RKO (cell line): Measurements from ENCODE around the gene TNFSF13.

Experiments
- DNase-seq: peaks from one replicate; pipeline ENCODE4 v3.0.0-alpha.2; 2016; ENCODE audit warnings: low spot score

Gene TNFSF13

DNA sequence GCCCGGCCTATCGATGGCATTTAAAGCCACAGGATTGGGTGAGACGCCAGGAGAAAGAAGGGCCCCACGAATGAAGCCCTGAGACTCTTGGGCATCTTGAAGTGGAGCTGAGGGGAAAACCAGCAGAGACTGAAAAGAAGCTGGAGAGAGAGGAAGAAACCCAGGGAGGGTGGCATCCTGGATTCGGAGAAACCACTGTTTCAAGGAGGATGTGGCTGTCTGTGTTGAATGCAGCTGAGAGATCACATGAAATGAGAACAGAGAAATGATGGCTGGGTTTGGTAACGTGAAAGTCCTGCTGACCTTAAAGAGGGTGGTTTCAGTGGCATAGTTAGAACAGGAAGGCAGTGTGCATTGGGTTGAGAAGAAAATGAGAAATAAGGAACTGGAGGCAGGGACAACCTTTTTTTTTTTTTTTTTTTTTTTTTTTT is 5.9 kb upstream of the TNFSF13 start:
- no peak for DNase-seq

DNA sequence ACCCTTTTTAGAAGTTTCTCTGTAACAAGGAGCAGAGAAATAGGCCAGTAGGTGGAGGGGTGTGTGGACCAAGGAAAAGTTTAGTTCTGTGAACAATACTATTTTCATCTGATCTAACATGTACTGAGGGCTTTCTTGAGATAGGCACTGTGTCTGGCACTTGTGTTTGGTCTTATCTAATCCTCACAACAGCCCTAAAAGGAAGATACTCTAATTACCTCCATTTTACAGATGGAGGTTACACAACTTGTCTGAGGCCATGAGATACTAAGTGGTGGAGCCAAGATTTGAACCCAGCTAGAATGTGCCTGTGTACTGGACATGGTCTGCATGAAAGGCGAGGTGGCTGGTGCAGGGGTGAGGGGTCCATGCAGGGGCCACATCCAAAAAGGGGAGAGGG is 5.2 kb upstream of the TNFSF13 start:
- DNase-seq: no peak

DNA sequence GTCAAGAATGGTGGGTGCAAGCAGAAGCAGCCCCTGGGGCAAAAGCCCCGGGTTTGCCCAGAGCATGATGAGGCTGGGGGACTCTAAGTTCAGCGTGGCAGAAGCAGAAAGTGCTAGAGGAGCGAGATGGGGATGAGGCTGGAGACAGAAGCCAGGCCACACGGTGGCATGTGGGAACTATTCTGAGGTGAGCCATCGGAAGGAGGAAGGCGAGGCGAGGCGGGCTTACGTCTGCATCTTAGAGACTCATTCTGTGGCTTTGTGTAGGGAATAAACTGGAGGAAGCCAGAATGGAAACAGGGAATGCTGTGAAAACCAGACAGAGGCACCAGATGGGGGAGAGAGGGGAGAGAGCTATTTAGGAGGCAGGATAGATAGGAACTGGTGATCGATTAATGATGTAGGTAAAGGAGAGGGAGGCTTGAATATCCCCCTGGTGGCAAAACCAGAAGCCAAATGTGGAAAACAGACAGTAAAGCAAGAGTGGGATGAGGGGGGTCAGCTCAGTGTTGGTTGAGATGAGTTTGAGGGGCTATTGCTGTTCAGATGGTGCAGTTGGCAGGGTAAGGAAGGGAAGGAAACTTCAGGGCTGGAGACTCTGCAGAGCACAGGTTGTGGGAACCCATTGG is 3.1 kb upstream of the TNFSF13 start:
- no peak for DNase-seq

DNA sequence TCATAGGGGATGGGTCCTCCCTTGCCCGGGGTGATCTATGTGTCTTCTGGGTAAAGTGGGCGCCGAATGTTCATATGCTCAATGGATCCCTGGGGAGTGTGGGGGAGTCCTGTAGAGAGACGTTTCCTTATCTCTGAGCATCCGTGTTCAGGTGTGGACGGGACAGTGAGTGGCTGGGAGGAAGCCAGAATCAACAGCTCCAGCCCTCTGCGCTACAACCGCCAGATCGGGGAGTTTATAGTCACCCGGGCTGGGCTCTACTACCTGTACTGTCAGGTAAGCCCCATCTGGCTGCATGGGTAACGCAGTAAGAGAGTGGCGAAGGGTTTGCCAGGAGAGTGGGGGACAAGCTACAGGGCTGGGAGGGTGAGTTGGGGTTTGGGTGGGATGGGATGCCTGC is 1.9 kb upstream of the TNFSF13 start:
- DNase-seq: no peak

DNA sequence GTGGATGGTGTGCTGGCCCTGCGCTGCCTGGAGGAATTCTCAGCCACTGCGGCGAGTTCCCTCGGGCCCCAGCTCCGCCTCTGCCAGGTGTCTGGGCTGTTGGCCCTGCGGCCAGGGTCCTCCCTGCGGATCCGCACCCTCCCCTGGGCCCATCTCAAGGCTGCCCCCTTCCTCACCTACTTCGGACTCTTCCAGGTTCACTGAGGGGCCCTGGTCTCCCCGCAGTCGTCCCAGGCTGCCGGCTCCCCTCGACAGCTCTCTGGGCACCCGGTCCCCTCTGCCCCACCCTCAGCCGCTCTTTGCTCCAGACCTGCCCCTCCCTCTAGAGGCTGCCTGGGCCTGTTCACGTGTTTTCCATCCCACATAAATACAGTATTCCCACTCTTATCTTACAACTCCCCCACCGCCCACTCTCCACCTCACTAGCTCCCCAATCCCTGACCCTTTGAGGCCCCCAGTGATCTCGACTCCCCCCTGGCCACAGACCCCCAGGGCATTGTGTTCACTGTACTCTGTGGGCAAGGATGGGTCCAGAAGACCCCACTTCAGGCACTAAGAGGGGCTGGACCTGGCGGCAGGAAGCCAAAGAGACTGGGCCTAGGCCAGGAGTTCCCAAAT is 1.3 kb upstream of the TNFSF13 start:
- DNase-seq: no peak

DNA sequence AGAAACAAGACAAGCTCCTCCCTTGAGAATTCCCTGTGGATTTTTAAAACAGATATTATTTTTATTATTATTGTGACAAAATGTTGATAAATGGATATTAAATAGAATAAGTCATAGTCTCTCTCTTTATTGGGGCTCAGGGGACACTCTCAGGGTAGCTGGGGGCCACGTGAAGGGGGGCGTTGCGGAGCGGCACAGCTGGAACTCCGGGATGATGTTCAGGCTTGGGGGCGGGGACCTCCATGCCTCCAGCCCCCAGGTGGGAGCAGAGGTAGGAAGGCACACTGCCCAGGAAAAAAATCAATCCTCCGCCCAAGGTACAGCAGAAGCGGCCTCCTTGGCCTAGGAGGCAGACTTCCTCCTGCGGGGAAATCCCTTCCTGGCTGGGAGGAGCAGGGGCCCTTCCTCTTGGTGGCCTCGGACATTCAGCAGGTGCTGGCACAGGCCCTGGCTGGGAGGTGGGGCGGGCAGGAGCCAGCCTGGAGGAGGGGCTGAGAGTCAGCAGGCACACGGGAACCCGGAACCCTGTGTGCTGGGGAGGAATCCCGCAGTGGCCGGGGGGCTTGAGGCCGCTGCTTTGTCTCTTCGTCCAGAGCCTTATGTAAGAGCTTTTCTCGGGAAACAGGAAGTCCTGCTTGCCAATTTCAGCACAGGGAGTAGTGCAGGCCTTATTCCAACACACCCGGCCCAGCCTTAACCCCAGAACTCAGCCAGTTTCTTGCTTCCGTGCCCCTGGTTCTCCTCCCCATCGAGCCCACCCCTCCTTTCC is 591 bp upstream of the TNFSF13 start:
- DNase-seq: no peak

DNA sequence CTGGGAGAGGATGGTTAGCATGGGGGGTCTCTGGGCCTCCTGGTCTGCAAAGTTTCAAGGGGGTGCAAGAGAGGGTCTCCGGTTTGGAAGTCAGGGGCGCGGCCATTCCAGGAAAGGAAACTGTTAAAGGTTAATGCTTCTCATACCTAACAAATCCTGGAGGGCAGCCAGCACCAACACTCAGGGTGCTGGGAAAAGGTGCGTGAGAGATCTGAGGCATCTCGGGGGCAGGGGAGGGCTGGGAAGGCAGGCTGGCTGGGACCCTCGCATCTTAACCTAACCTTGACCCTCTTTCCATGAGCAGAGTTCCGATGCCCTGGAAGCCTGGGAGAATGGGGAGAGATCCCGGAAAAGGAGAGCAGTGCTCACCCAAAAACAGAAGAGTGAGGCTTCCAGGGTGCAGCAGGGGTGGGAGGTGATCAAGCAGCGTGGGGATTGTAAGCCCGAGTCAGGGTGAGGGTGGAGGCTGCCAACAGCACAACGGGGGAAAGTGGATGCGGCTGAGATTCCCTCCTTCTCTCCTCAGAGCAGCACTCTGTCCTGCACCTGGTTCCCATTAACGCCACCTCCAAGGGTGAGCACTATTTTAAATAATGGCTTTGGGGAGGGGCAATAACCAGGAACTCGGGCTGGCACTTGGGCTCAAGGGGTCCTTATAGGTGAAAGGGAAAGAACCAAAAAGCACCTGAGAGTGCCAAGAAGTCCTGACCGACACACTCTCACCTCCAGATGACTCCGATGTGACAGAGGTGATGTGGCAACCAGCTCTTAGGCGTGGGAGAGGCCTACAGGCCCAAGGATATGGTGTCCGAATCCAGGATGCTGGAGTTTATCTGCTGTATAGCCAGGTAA is 996 bp downstream of the TNFSF13 start:
- DNase-seq: no peak

DNA sequence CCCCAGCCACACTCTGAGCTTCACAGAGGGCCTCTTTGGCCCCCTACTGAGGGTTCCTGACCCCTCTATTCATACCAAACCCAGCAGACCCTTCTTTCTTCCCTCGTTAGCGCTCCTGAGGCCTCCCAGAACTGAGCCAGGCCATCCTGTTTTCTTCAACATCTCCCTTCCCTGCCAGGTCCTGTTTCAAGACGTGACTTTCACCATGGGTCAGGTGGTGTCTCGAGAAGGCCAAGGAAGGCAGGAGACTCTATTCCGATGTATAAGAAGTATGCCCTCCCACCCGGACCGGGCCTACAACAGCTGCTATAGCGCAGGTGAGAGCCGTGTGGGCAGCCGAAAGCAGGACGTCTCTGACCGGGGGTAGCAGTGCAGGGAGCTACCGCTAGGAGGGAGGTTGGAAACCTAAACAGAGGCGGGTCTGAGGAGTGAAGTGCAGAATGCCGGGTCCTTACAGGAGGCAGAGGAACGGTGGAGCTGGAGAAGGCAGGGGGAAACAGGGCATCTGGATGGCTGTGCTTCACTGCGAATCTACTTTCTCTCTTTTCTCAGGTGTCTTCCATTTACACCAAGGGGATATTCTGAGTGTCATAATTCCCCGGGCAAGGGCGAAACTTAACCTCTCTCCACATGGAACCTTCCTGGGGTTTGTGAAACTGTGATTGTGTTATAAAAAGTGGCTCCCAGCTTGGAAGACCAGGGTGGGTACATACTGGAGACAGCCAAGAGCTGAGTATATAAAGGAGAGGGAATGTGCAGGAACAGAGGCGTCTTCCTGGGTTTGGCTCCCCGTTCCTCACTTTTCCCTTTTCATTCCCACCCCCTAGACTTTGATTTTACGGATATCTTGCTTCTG is 1.9 kb downstream of the TNFSF13 start:
- peak; percentile 68 for DNase-seq

DNA sequence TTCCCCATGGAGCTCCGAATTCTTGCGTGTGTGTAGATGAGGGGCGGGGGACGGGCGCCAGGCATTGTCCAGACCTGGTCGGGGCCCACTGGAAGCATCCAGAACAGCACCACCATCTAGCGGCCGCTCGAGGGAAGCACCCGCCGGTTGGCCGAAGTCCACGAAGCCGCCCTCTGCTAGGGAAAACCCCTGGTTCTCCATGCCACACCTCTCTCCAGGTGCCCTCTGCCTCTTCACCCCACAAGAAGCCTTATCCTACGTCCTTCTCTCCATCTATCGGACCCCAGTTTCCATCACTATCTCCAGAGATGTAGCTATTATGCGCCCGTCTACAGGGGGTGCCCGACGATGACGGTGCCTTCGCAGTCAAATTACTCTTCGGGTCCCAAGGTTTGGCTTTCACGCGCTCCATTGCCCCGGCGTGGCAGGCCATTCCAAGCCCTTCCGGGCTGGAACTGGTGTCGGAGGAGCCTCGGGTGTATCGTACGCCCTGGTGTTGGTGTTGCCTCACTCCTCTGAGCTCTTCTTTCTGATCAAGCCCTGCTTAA is 2.6 kb downstream of the TNFSF13 start:
- DNase-seq: peak; percentile 89

DNA sequence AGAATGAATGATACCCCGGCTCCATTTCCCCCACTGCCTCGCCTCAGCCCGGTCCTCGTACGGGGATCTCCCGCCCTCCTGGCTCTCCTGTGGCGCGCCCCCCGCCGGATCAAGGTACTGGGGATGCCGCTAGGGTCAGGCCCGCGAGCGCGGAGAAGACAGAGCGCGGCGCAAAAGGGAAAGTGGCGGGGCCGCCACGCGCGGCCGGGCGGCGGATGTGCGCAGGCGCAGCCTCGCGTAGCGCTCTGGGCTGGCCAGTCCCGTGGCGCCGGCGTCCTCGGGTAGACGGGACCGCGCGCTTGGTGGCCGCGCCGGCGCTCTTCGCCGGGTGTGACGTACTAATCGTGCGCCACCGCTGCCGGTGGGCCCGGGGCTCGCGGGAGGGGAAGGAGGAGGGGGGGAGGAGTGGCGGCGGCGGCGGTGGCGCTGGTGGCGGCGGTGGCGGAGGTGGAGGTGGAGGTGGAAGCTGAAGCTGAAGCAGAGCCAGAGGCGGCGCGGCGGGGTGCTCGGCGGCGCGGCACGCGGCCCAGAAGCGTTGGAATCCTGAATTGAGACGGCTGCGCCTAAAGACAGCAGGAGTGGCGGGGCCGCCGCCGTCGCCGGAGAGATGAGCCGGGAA is 3.1 kb downstream of the TNFSF13 start, which contains the start of gene SENP3:
Gene SENP3 (plus strand): TSS at position 331 of the 619 bp plus-strand sequence. CDS start 1,158 bp downstream, outside the sequence.
- peak; percentile 91 for DNase-seq

DNA sequence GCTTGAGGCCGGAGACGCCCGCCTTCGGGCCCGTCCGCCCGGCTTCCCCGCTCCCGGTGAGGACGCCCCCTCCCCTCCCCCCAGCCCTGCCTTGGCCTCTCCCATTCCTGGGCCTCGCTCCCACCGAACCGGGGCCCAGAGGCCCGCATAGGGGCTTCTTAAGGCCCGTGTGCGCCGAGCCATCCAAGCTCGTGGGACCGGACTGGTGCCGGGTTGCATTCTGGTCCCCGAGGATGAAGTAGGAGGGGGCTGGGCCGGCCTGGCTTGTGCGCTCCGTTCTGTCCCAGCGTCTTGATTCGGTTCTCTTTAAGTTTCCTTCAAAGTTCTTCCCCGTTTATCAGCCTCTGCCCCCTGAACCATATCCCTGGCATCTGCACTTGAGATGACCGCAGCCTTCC is 3.7 kb downstream of the TNFSF13 start:
- DNase-seq: peak; percentile 46

DNA sequence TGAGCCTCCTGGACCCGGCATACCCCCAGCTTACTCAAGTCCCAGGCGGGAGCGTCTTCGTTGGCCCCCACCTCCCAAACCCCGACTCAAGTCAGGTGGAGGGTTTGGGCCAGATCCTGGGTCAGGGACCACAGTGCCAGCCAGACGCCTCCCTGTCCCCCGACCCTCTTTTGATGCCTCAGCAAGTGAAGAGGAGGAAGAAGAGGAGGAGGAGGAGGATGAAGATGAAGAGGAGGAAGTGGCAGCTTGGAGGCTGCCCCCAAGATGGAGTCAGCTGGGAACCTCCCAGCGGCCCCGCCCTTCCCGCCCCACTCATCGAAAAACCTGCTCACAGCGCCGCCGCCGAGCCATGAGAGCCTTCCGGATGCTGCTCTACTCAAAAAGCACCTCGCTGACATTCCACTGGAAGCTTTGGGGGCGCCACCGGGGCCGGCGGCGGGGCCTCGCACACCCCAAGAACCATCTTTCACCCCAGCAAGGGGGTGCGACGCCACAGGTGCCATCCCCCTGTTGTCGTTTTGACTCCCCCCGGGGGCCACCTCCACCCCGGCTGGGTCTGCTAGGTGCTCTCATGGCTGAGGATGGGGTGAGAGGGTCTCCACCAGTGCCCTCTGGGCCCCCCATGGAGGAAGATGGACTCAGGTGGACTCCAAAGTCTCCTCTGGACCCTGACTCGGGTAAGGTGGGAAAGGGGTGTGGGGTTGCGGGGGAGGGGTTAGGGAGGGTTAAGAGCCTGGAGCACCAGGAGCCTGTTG is 4.7 kb downstream of the TNFSF13 start:
- DNase-seq: peak; percentile 69

DNA sequence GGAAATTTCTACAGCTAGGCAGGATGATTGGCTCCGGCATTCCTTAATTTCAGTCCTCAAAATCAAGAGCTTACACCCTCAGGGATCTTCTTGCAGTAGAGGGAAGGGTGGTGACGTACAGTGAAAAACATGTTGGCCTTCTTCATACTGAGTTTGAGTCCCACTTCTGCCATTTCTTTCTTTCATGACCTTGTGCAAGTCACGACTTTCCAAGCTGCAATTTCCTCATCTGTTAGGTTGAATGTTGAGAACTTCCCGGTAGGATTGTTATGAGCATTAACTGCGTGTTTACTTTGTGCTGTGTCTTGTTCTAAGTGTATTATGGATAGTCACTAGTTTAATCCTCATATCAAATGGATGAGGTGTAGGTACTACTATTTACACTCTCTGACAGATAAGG is 11.0 kb downstream of the TNFSF13 start:
- DNase-seq: no peak

DNA sequence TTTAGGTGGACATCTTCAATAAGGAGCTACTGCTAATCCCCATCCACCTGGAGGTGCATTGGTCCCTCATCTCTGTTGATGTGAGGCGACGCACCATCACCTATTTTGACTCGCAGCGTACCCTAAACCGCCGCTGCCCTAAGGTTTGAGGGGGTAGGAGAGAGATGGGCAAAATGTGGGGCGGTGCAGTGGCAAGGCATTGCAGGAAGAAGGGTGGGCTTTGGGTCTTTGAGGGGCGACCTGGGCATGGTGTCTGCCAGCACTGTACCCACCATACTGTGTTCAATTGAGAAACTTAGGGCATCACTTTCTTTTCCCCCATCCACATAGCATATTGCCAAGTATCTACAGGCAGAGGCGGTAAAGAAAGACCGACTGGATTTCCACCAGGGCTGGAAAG is 11.8 kb downstream of the TNFSF13 start:
- no peak for DNase-seq

DNA sequence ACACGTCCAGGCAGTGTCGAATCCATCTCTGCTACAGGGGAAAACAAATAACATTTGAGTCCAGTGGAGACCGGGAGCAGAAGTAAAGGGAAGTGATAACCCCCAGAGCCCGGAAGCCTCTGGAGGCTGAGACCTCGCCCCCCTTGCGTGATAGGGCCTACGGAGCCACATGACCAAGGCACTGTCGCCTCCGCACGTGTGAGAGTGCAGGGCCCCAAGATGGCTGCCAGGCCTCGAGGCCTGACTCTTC is 13.7 kb downstream of the TNFSF13 start:
- no peak for DNase-seq

DNA sequence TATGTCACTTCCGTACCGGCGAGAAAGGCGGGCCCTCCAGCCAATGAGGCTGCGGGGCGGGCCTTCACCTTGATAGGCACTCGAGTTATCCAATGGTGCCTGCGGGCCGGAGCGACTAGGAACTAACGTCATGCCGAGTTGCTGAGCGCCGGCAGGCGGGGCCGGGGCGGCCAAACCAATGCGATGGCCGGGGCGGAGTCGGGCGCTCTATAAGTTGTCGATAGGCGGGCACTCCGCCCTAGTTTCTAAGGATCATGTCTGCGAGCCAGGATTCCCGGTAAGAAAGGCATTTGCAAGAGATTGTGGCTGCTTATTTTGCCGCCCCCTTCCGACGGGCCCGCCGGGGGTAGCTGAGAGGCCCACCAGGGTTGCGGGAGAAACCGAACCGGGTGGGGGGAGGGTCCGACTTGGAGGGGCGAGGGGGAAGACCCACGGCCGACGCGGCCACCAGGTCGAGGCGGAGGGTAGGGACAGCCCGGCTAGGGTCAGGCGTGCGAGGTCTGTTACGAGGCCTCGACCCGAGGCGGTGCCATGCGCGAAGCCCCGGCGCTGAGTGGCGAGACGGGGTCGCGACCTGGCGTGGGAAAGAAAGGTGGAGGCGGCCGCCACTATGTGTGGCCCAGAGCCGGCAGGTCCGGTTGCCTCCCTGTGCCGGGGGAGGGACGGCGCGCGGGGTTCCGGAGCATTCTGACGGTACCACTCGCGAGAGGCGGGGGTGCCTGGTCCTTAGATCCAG is 14.2 kb downstream of the TNFSF13 start:
- peak; percentile 99 for DNase-seq

DNA sequence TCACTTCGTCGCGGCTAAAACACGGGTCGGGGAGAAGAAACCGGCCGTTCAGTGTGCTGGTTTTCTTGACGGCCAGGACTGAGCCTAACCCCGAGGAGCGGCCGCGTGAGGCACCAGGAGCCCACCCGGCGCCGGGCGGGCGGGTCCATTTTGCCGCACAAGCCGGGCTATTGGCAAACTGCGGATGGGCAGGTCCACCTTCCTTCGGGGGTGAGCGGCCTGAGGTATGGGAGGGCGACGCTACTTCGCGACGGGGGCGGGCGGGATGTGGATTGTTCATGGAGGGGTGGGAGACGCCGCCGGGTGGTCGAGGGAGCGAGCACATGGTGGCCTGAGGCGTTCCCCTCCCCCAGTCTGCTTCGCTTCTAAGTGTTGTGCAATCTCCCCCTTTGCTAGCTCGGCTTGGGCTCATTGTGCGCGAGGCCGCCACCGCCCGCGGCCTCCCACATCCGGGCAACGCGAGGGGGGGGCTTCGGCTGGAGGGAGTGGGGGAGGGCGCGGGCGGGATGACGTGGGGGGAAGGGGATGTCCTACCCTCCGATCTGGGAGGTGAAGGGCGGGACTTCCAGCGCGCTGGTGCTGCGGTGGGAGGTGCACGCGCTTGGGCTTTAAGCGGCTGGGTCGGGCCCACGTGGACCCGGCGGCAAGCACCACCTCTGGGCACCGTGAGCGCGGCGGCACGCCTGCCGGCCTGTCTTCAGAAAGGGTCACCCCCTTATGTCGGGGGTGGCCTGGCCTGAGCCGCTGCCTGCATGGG is 15.0 kb downstream of the TNFSF13 start:
- DNase-seq: peak; percentile 89

DNA sequence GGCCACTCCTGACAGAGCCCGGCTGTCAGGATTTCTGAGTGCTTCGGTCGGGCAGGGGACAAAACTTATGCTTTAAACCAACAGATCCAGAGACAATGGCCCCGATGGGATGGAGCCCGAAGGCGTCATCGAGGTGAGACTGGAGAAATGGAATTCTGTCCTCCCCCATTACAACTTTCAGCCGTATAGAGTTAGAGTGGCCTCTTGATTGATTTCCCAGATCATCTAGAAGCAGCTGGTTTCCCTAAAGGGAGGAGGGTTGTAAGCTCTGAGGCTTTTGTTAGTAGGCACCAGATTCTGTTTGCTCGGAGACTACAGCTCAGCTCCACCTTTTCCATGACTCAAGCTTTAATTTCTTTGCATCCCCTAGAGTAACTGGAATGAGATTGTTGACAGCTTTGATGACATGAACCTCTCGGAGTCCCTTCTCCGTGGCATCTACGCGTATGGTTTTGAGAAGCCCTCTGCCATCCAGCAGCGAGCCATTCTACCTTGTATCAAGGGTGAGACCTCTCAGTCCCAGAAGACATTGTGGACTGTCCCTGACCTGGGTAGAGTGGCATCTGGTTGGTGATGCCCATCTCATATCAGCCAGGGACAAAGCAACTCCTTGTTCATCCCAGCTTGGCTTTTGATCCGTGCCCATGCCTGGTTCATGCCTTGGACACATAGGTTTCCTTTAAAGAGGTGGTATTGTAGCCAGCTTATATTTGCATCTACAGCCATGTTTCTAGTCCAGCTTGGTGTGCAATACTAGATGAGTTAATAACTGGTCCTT is 15.8 kb downstream of the TNFSF13 start:
- peak; percentile 48 for DNase-seq
